MCF 10A (cell line): ENCODE results near the gene NIN. TPM values are rescaled to one million over a fixed set of nuclear protein-coding genes. Genes with fewer than 3 reads are reported as not detected.

Source experiments
- BruUV-seq: library from RNA; stranded (reverse); fragments of 400-500 nt; replicated peaks from 2 replicates; lab custom pipeline; 2021; lab: Mats Ljungman, UMichigan
- CTCF ChIA-PET: fragments of 300-600 bp; sonication (Branson Sonifier 250); formaldehyde crosslinking; extraction: SDS; loops from one replicate; lab custom pipeline; 2021; ENCODE audit warnings: antibody characterized with exemption, inconsistent platforms; lab: Yijun Ruan, JAX
- POLR2A ChIA-PET: fragments of 300-600, 350-650 bp; sonication (Branson Sonifier 250); formaldehyde crosslinking; extraction: SDS; loops from one replicate; lab custom pipeline; 2020; ENCODE audit warnings: antibody characterized with exemption, inconsistent platforms; lab: Yijun Ruan, JAX
- DNase-seq: peaks from one replicate; pipeline ENCODE4 v3.0.0-alpha.2; 2018; ENCODE audit not compliant: unreplicated experiment
- H3K27ac Mint-ChIP-seq: one replicate; pipeline ENCODE4 v1.8.0; 2022; ENCODE audit warnings: mild to moderate bottlenecking, low read depth, mixed read lengths; ENCODE audit not compliant: unreplicated experiment
- H3K27me3 Mint-ChIP-seq: one replicate; pipeline ENCODE4 v1.8.0; 2022; ENCODE audit warnings: mixed read lengths; ENCODE audit not compliant: insufficient read depth, unreplicated experiment
- H3K36me3 Mint-ChIP-seq: one replicate; pipeline ENCODE4 v1.8.0; 2022; ENCODE audit warnings: mild to moderate bottlenecking, moderate library complexity, mixed read lengths; ENCODE audit not compliant: insufficient read depth, unreplicated experiment
- H3K4me1 Mint-ChIP-seq: one replicate; pipeline ENCODE4 v1.8.0; 2022; ENCODE audit warnings: mixed read lengths; ENCODE audit not compliant: insufficient read depth, unreplicated experiment
- H3K4me3 Mint-ChIP-seq: one replicate; pipeline ENCODE4 v1.8.0; 2022; ENCODE audit warnings: mild to moderate bottlenecking, moderate library complexity, mixed read lengths; ENCODE audit not compliant: unreplicated experiment
- H3K9me3 Mint-ChIP-seq: one replicate; pipeline ENCODE4 v1.8.0; 2022; ENCODE audit warnings: mixed read lengths; ENCODE audit not compliant: unreplicated experiment
- CTCF ChIP-seq: fragments of 200-600 bp; IDR thresholded peaks from one replicate; pipeline ENCODE4 v1.8.0; 2022; ENCODE audit warnings: antibody characterized with exemption, mild to moderate bottlenecking; ENCODE audit not compliant: unreplicated experiment
- intact Hi-C: fragments of 100-400 bp; cut with micrococcal nuclease; formaldehyde crosslinking; loops from 2 replicates; pipeline ENCODE4 v1.14.1; 2022
- total RNA-seq: library from RNA; stranded (reverse); gene quantifications from 2 replicates; pipeline ENCODE4 v1.2.3, GENCODE V29; 2022

The NIN gene
- total RNA-seq, 1 experiment from 2014 or later = 33.0 TPM

GRCh38 chr14:50846226-50846880 is 15.4 kb upstream of the NIN start:
- Mint-ChIP-seq H3K4me1 (peaks cover 7% of the 10 kb centered on the region), H3K36me3 (peaks cover 4% of the 10 kb centered on the region), H3K4me3 (no peak overlapping the region), H3K27me3 (no peaks in the 10 kb centered on the region), H3K9me3 (no peaks in the 10 kb centered on the region), H3K27ac (no peak overlapping the region)
- BruUV-seq = no TSS peak
- no peak for TF ChIP-seq CTCF
- intact Hi-C loops = no loop called here
- POLR2A ChIA-PET = interaction anchor here (0.8 to 1.7 kb wide), 6 partner anchors 14 to 64 kb away, joined by 3 to 6 read pairs (median 3); partner anchors contain the start of gene NIN
- CTCF ChIA-PET = interaction anchor here (0.6 to 3.4 kb wide), 5 partner anchors 14 to 1691 kb away, joined by 3 to 22 read pairs (median 4); no protein-coding TSS in a partner anchor
- peak; percentile 35 for DNase-seq

DNA sequence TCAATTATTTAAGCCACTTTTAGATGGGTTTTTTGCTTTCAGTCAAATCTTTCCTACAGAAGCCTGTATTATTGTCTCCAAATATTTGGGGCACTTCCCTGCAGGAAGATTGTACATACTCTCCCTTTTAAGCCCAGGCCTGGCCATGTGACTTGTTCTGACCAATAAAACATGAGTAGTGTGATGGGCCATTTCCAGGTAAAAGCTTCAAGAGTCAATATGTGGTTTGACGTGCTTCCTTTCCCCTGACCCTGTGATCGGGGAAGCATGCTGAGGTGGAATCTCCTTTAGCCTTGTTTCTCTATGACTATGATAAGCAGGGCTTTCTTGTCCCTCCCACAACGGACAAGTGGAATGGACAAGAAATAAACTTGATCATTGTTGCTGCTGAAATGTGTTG is 14.2 kb upstream of the NIN start:
- Mint-ChIP-seq H3K27ac (no peak overlapping the region), H3K4me3 (no peak overlapping the region), H3K9me3 (no peaks in the 10 kb centered on the region), H3K4me1 (peaks cover 7% of the 10 kb centered on the region), H3K27me3 (no peaks in the 10 kb centered on the region), H3K36me3 (peaks cover 4% of the 10 kb centered on the region)
- ChIA-PET CTCF (interaction anchor here (3.4 kb wide), 1 partner anchor 15 kb away, joined by 22 read pairs; no protein-coding TSS in a partner anchor), POLR2A (interaction anchor here (1.0 to 1.3 kb wide), 2 partner anchors 18 to 66 kb away, joined by 3 read pairs; no protein-coding TSS in a partner anchor)
- intact Hi-C loops = no loop called here
- BruUV-seq = no TSS peak
- no peak for TF ChIP-seq CTCF
- no peak for DNase-seq

DNA sequence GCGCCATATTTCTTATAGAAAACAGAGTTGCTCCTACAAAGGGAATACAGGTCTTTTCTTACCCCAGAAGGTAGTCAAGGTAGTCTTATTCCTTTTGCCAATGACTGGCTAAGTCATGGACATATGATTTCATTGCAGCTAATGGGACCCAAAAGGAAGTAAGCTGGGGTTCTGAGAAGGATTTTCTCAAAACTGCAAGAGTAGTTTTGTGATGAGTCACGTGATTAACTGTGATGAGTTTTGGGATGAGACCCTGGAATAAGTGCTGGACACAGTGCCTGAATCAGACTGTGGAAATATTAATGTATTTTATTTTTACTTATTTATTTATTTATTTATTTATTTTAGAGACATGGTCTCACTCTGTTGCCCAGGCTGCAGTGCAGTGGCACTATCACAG is 13.4 kb upstream of the NIN start:
- Mint-ChIP-seq H3K9me3 (no peaks in the 10 kb centered on the region), H3K4me3 (no peak overlapping the region), H3K36me3 (peaks cover 4% of the 10 kb centered on the region), H3K4me1 (peaks cover 7% of the 10 kb centered on the region), H3K27me3 (no peaks in the 10 kb centered on the region), H3K27ac (no peak overlapping the region)
- no TSS peak for BruUV-seq
- TF ChIP-seq CTCF = no peak
- DNase-seq = no peak
- ChIA-PET CTCF (no interaction called here), POLR2A (interaction anchor here (0.6 kb wide), 1 partner anchor 299 kb away, joined by 3 read pairs; no protein-coding TSS in a partner anchor)
- intact Hi-C loops = no loop called here

DNA sequence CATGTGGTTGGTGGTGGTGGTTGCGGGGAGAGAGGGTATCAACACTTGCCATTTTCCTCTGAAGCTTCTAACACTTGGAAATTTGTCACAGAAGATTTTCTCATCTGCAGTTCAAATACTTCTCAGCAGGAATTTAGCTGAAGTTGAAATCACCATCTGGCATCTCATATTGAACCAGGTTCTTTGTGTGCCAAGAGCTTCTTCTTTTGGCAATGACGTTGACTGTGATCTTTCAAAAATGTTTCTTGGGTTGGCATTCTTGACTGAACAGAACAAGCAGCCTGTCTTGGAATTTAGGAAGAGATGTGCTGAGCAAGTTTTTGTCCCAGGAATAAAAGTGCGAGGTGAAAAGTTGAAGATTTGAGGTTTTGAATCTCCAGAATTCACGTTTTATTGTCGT is 8.7 kb upstream of the NIN start:
- Mint-ChIP-seq H3K36me3 (peaks cover 4% of the 10 kb centered on the region), H3K27me3 (no peaks in the 10 kb centered on the region), H3K4me3 (no peak overlapping the region), H3K27ac (no peak overlapping the region), H3K4me1 (no peaks in the 10 kb centered on the region), H3K9me3 (no peaks in the 10 kb centered on the region)
- TF ChIP-seq CTCF = no peak
- ChIA-PET POLR2A (interaction anchor here (2.0 kb wide), 1 partner anchor 9 kb away, joined by 8 read pairs; the partner anchor contains the start of gene NIN), CTCF (interaction anchor here (0.6 to 1.0 kb wide), 2 partner anchors 20 to 1460 kb away, joined by 3 to 5 read pairs; no protein-coding TSS in a partner anchor)
- intact Hi-C loops = no loop called here
- no peak for DNase-seq
- no TSS peak for BruUV-seq
